Measurements from ENCODE around the gene PAFAH2. TPM values are rescaled to one million over a fixed set of nuclear protein-coding genes. Genes with fewer than 3 reads are reported as not detected.

The PAFAH2 gene
- total and polyA plus RNA-seq, 8 donors = 0.58 to 25.5 (median 13.0) TPM

GRCh38 chr1:26036756-26037281 lies 39.0 kb upstream of the PAFAH2 start:
- WGBS, 5 donors = 61 to 75% (median 70%) methylated on average over 10 to 11 of the region's 11 CpGs
- no peak for TF ChIP-seq CTCF (IDR thresholded peaks at IDR 0.05)
- TF ChIP-seq EP300 (IDR thresholded peaks at IDR 0.05) = no peak
- TF ChIP-seq POLR2A (IDR thresholded peaks at IDR 0.05) = no peak
- TF ChIP-seq POLR2AphosphoS5 (IDR thresholded peaks at IDR 0.05) = no peak
- Histone ChIP-seq H3K4me3 (no peak overlapping the region), H3K27ac (no peak overlapping the region), H3K9me3 (no peaks in the 10 kb centered on the region), H3K4me1 (peaks cover 16 to 21% (median 20%) of the 10 kb centered on the region in 4 donors), H3K36me3 (no peaks in the 10 kb centered on the region), H3K27me3 (peaks cover 0 to 26% (median 11%) of the 10 kb centered on the region in 3 donors)
- intact Hi-C loops (cut with DNase I; ENCODE audit: low total_unique reads) = loop anchor here (5.0 to 10.0 kb wide), 2 partner anchors 108 to 125 kb away; no protein-coding TSS in a partner anchor
- DNase-seq = no peak

GRCh38 chr1:26035959-26036755 lies 38.3 kb upstream of the PAFAH2 start:
- Histone ChIP-seq H3K4me3 (peak overlapping the region; percentile 62 to 93 (median 87)), H3K36me3 (no peaks in the 10 kb centered on the region), H3K27me3 (peaks cover 0 to 19% (median 5%) of the 10 kb centered on the region in 3 donors), H3K4me1 (peaks cover 16 to 21% (median 20%) of the 10 kb centered on the region in 4 donors), H3K9me3 (no peaks in the 10 kb centered on the region), H3K27ac (peak overlapping the region; percentile 78 to 92 (median 86))
- TF ChIP-seq POLR2AphosphoS5 (IDR thresholded peaks at IDR 0.05) (peak in 2 of 3 donors; percentile 9 to 59), EP300 (IDR thresholded peaks at IDR 0.05) (no peak), CTCF (IDR thresholded peaks at IDR 0.05) (peak in 6 of 7 experiments; percentile 99 to 100 (median 100))
- WGBS, 5 donors = 0 to 9% (median 8%) methylated on average over 25 to 39 of the region's 39 CpGs
- DNase-seq = peak; percentile 85 to 94
- intact Hi-C loops (cut with DNase I; ENCODE audit: low total_unique reads) = loop anchor here (5.0 to 10.0 kb wide), 2 partner anchors 109 to 126 kb away; no protein-coding TSS in a partner anchor

GRCh38 chr1:26035203-26035958 lies 37.5 kb upstream of the PAFAH2 start:
- intact Hi-C loops (cut with DNase I; ENCODE audit: low total_unique reads) = loop anchor here (5.0 to 10.0 kb wide), 2 partner anchors 109 to 127 kb away; no protein-coding TSS in a partner anchor
- Histone ChIP-seq H3K4me3 (peak overlapping the region; percentile 62 to 93 (median 87)), H3K9me3 (no peaks in the 10 kb centered on the region), H3K4me1 (peaks cover 16 to 21% (median 20%) of the 10 kb centered on the region in 4 donors), H3K27ac (peak overlapping the region; percentile 78 to 92 (median 86)), H3K27me3 (peaks cover 0 to 22% (median 4%) of the 10 kb centered on the region in 3 donors), H3K36me3 (no peaks in the 10 kb centered on the region)
- peak; percentile 97 for DNase-seq
- TF ChIP-seq EP300 (IDR thresholded peaks at IDR 0.05) (no peak), CTCF (IDR thresholded peaks at IDR 0.05) (no peak), POLR2A (IDR thresholded peaks at IDR 0.05) (peak in 1 of 4 donors; percentile 29), POLR2AphosphoS5 (IDR thresholded peaks at IDR 0.05) (peak; percentile 38 to 85 (median 80))
- WGBS, 5 donors = 0 to 1% (median 0%) methylated on average over 59 to 60 of the region's 60 CpGs

All from stomach (tissue), 9 donors.